Panc1 (cell line): ENCODE results near the gene RAB22A. TPM values are rescaled to one million over a fixed set of nuclear protein-coding genes. Genes with fewer than 3 reads are reported as not detected.

Experiments used
- ATAC-seq: fragments of 200-7000 bp; cut with Tn5 transposase; 2 replicates; pipeline ENCODE4 v1.9.1; 2020; ENCODE audit warnings: mild to moderate bottlenecking, moderate library complexity
- BruUV-seq: library from RNA; stranded (reverse); fragments of 400-500 nt; replicated peaks from 2 replicates; lab custom pipeline; 2021; lab: Mats Ljungman, UMichigan
- CTCF ChIA-PET: fragments of 300-600 bp; sonication (Branson Sonifier 250); formaldehyde crosslinking; loops from one replicate; lab custom pipeline; 2022; ENCODE audit warnings: antibody characterized with exemption; lab: Charles Lee
- POLR2A ChIA-PET: fragments of 300-600 bp; sonication (Branson Sonifier 250); formaldehyde crosslinking; loops from one replicate; lab custom pipeline; 2022; ENCODE audit warnings: antibody characterized with exemption; lab: Charles Lee
- DNase-seq: peaks from one replicate; pipeline ENCODE4 v3.0.0-alpha.2; 2010; ENCODE audit warnings: low read depth, low spot score
- H3K27ac ChIP-seq: 2 replicates; pipeline ENCODE4 v1.5.1; 2011; ENCODE audit warnings: mild to moderate bottlenecking, low read length, inconsistent platforms
- H3K27me3 ChIP-seq: fragments of 200-500 bp; sonication (Bioruptor generic); 2 replicates; pipeline ENCODE4 v1.6.0; 2014; ENCODE audit warnings: low read length, inconsistent platforms; ENCODE audit not compliant: control insufficient read depth, insufficient read depth
- H3K36me3 ChIP-seq: fragments of 200-500 bp; sonication (Bioruptor generic); 2 replicates; pipeline ENCODE4 v1.5.1; 2014; ENCODE audit warnings: inconsistent platforms, mild to moderate bottlenecking, low read length, moderate library complexity; ENCODE audit not compliant: control insufficient read depth, insufficient read depth
- H3K4me1 ChIP-seq: 2 replicates; pipeline ENCODE4 v1.5.1; 2011; ENCODE audit warnings: inconsistent platforms, mild to moderate bottlenecking, low read length, moderate library complexity; ENCODE audit not compliant: control insufficient read depth, insufficient read depth
- H3K4me3 ChIP-seq, 2 experiments: 2 replicates each; pipeline ENCODE4 v1.5.1; 2011 to 2012; ENCODE audit warnings: low read depth in 2 of 2, low read length in 2 of 2, mild to moderate bottlenecking in 2 of 2, inconsistent platforms in 1 of 2, moderate library complexity in 1 of 2
- H3K9me3 ChIP-seq: fragments of 200-500 bp; sonication (Bioruptor generic); 2 replicates; pipeline ENCODE4 v1.5.1; 2014; ENCODE audit warnings: low read depth, mild to moderate bottlenecking, inconsistent platforms, low read length, moderate library complexity; ENCODE audit not compliant: control insufficient read depth, insufficient read depth
- CTCF ChIP-seq: fragments of 450-650 bp; IDR thresholded peaks from 2 replicates; pipeline ENCODE4 v1.5.1; 2017; ENCODE audit warnings: mild to moderate bottlenecking
- POLR2AphosphoS5 ChIP-seq: IDR thresholded peaks from 2 replicates; pipeline ENCODE4 v1.6.1; 2012; ENCODE audit warnings: mild to moderate bottlenecking, low read depth, low read length, moderate library complexity
- REST ChIP-seq, 2 experiments: IDR thresholded peaks; 2 replicates each; pipeline ENCODE4 v1.6.1; 2011 to 2012; ENCODE audit warnings: low read depth in 2 of 2, control low read depth in 1 of 2, low read length in 1 of 2, mild to moderate bottlenecking in 1 of 2, moderate library complexity in 1 of 2; ENCODE audit not compliant: insufficient read depth in 1 of 2
- SIN3A ChIP-seq: IDR thresholded peaks from 2 replicates; pipeline ENCODE4 v1.6.1; 2012; ENCODE audit warnings: low read depth, mild to moderate bottlenecking, low read length, moderate library complexity, borderline replicate concordance; ENCODE audit not compliant: insufficient read depth
- TCF7L2 ChIP-seq: IDR thresholded peaks from 2 replicates; pipeline ENCODE4 v1.6.1; 2011; ENCODE audit warnings: mild to moderate bottlenecking, low read depth, low read length, inconsistent platforms
- in situ Hi-C: cut with HindIII; loops from 2 replicates; pipeline ENCODE4 v1.10.0; 2016; ENCODE audit warnings: low sequenced_read_pairs, low pct_unique_long_range_greater_than_20kb
- intact Hi-C: fragments of 100-400 bp; cut with micrococcal nuclease; formaldehyde crosslinking; loops from one replicate; pipeline ENCODE4 v1.10.0; 2022; ENCODE audit not compliant: unreplicated experiment
- total RNA-seq: library from RNA; stranded (reverse); gene quantifications from one replicate; pipeline ENCODE4 v1.2.1, GENCODE V29; 2021; ENCODE audit not compliant: unreplicated experiment

RAB22A gene
- total RNA-seq, 1 experiment from 2014 or later = 21.1 TPM

GRCh38 chr20:58271606-58272351, 37.7 kb upstream of the RAB22A start:
- Histone ChIP-seq H3K27me3 (no peaks in the 10 kb centered on the region), H3K4me1 (no peaks in the 10 kb centered on the region), H3K36me3 (no peaks in the 10 kb centered on the region), H3K4me3 (no peak overlapping the region), H3K27ac (no peak overlapping the region), H3K9me3 (peaks cover 10% of the 10 kb centered on the region; the same call in 1 of the 2 replicates)
- TF ChIP-seq TCF7L2 (no peak), POLR2AphosphoS5 (no peak), CTCF (no peak), SIN3A (no peak), REST (IDR thresholded peaks at IDR 0.05; ENCODE audit: insufficient read depth in 1 of 2, low read depth in 2 of 2, low read length in 1 of 2) (no peak)
- ATAC-seq = no peak
- ChIA-PET POLR2A (no interaction called here), CTCF (no interaction called here)
- no peak for DNase-seq
- intact Hi-C loops = no loop called here
- in situ Hi-C loops = no loop called here
- BruUV-seq = no TSS peak

- in situ Hi-C loops = no loop called here
Observed at GRCh38 chr20:58274384-58274783, 35.1 kb upstream of the RAB22A start.

More at GRCh38 chr20:58274384-58274783, 35.1 kb upstream of the RAB22A start:
- Histone ChIP-seq H3K4me3 (no peak overlapping the region), H3K9me3 (peaks cover 10% of the 10 kb centered on the region; the same call in 1 of the 2 replicates), H3K4me1 (no peaks in the 10 kb centered on the region), H3K36me3 (no peaks in the 10 kb centered on the region), H3K27ac (no peak overlapping the region), H3K27me3 (no peaks in the 10 kb centered on the region)
- ATAC-seq (no peak), DNase-seq (no peak)
- ChIA-PET CTCF (no interaction called here), POLR2A (no interaction called here)
- intact Hi-C loops = no loop called here
- BruUV-seq = no TSS peak
- TF ChIP-seq REST (IDR thresholded peaks at IDR 0.05; ENCODE audit: insufficient read depth in 1 of 2, low read depth in 2 of 2, low read length in 1 of 2) (no peak), POLR2AphosphoS5 (no peak), TCF7L2 (no peak), CTCF (no peak)
